ENCODE measurements around the gene TTC24.
A peak's percentile ranks its signal among the peaks of the same experiment; 100 is the strongest.

TTC24 gene

GRCh38 chr1:156560585-156561163 is 18.8 kb upstream of the TTC24 start:
- CTCF ChIA-PET = no interaction called here
- no peaks in the 10 kb centered on the region for H3K4me1 Mint-ChIP-seq
- no peak overlapping the region for H3K4me3 Mint-ChIP-seq
- H3K9me3 Mint-ChIP-seq = no peaks in the 10 kb centered on the region
- peaks cover 27% of the 10 kb centered on the region for H3K36me3 Mint-ChIP-seq
- H3K27me3 Mint-ChIP-seq = no peaks in the 10 kb centered on the region
- DNase-seq = no peak
- H3K27ac Mint-ChIP-seq = no peak overlapping the region

GRCh38 chr1:156565519-156565918 is 14.0 kb upstream of the TTC24 start:
- Mint-ChIP-seq H3K4me1 (no peaks in the 10 kb centered on the region), H3K27me3 (no peaks in the 10 kb centered on the region), H3K36me3 (peaks cover 36% of the 10 kb centered on the region), H3K4me3 (no peak overlapping the region), H3K27ac (no peak overlapping the region), H3K9me3 (no peaks in the 10 kb centered on the region)
- CTCF ChIA-PET = interaction anchor here (1.3 kb wide), 1 partner anchor 124 kb away, joined by 3 read pairs; no protein-coding TSS in a partner anchor
- DNase-seq = no peak

GRCh38 chr1:156566436-156566835 is 13.1 kb upstream of the TTC24 start:
- Mint-ChIP-seq H3K4me3 (no peak overlapping the region), H3K27me3 (no peaks in the 10 kb centered on the region), H3K36me3 (peaks cover 36% of the 10 kb centered on the region), H3K27ac (no peak overlapping the region), H3K4me1 (peaks cover 9% of the 10 kb centered on the region), H3K9me3 (no peaks in the 10 kb centered on the region)
- DNase-seq = no peak
- CTCF ChIA-PET = interaction anchor here (1.3 kb wide), 1 partner anchor 123 kb away, joined by 3 read pairs; no protein-coding TSS in a partner anchor

GRCh38 chr1:156571261-156571852 is 8.2 kb upstream of the TTC24 start:
- Mint-ChIP-seq H3K36me3 (peaks cover 19% of the 10 kb centered on the region), H3K4me3 (peak overlapping the region; percentile 86), H3K4me1 (peaks cover 24% of the 10 kb centered on the region), H3K27ac (no peak overlapping the region), H3K27me3 (peaks cover 39% of the 10 kb centered on the region), H3K9me3 (no peaks in the 10 kb centered on the region)
- DNase-seq = no peak
- CTCF ChIA-PET = interaction anchor here (0.6 to 2.2 kb wide), 5 partner anchors 10 to 114 kb away, joined by 3 to 8 read pairs (median 4); no protein-coding TSS in a partner anchor

- H3K27ac Mint-ChIP-seq = peak within 1 kb of the TSS; percentile 51
- no peaks in the 10 kb centered on the region for H3K9me3 Mint-ChIP-seq
- H3K4me3 Mint-ChIP-seq = peak within 1 kb of the TSS; percentile 86
- peaks cover 39% of the 10 kb centered on the region for H3K27me3 Mint-ChIP-seq
- peak; percentile 91 for DNase-seq
- CTCF ChIA-PET = interaction anchor here (0.6 to 2.2 kb wide), 6 partner anchors 9 to 115 kb away, joined by 3 to 8 read pairs (median 4); no protein-coding TSS in a partner anchor
- H3K4me1 Mint-ChIP-seq = peaks cover 24% of the 10 kb centered on the region
- peaks cover 16% of the 10 kb centered on the region for H3K36me3 Mint-ChIP-seq
Measured at GRCh38 chr1:156571919-156572662, 7.4 kb upstream of the TTC24 start, which contains the start of gene IQGAP3. TSS of gene IQGAP3 (minus strand) at chr1:156572565. CDS start at chr1:156572529, 36 bp downstream.

- Mint-ChIP-seq H3K27ac (no peak overlapping the region), H3K4me3 (peak overlapping the region; percentile 86), H3K27me3 (peaks cover 39% of the 10 kb centered on the region), H3K9me3 (no peaks in the 10 kb centered on the region), H3K36me3 (peaks cover 12% of the 10 kb centered on the region), H3K4me1 (peaks cover 24% of the 10 kb centered on the region)
- DNase-seq = no peak
- CTCF ChIA-PET = interaction anchor here (1.0 to 2.2 kb wide), 2 partner anchors 10 to 92 kb away, joined by 3 to 8 read pairs; no protein-coding TSS in a partner anchor
Measured at GRCh38 chr1:156572663-156573018, 6.9 kb upstream of the TTC24 start.

GRCh38 chr1:156574039-156574633 is 5.4 kb upstream of the TTC24 start:
- peaks cover 24% of the 10 kb centered on the region for H3K4me1 Mint-ChIP-seq
- DNase-seq = no peak
- peaks cover 39% of the 10 kb centered on the region for H3K27me3 Mint-ChIP-seq
- no peaks in the 10 kb centered on the region for H3K9me3 Mint-ChIP-seq
- H3K27ac Mint-ChIP-seq = no peak overlapping the region
- H3K36me3 Mint-ChIP-seq = peaks cover 8% of the 10 kb centered on the region
- CTCF ChIA-PET = interaction anchor here (1.2 to 1.6 kb wide), 2 partner anchors 94 to 189 kb away, joined by 4 to 6 read pairs; no protein-coding TSS in a partner anchor
- H3K4me3 Mint-ChIP-seq = no peak overlapping the region

- H3K36me3 Mint-ChIP-seq = no peaks in the 10 kb centered on the region
- H3K27ac Mint-ChIP-seq = no peak overlapping the region
- CTCF ChIA-PET = interaction anchor here (0.7 kb wide), 1 partner anchor 87 kb away, joined by 3 read pairs; no protein-coding TSS in a partner anchor
- H3K27me3 Mint-ChIP-seq = peaks cover 36% of the 10 kb centered on the region
- no peaks in the 10 kb centered on the region for H3K9me3 Mint-ChIP-seq
- no peak for DNase-seq
- peaks cover 14% of the 10 kb centered on the region for H3K4me1 Mint-ChIP-seq
- H3K4me3 Mint-ChIP-seq = no peak overlapping the region
Measured at GRCh38 chr1:156577550-156577949, 2.0 kb upstream of the TTC24 start.

- CTCF ChIA-PET = no interaction called here
Measured at GRCh38 chr1:156578055-156578454, 1.5 kb upstream of the TTC24 start.

GRCh38 chr1:156581661-156582387 is 2.3 kb downstream of the TTC24 start:
- Mint-ChIP-seq H3K9me3 (no peaks in the 10 kb centered on the region), H3K4me3 (peak overlapping the region; percentile 73), H3K27me3 (peaks cover 6% of the 10 kb centered on the region), H3K4me1 (peaks cover 30% of the 10 kb centered on the region), H3K27ac (peak overlapping the region; percentile 90), H3K36me3 (no peaks in the 10 kb centered on the region)
- CTCF ChIA-PET = interaction anchor here (0.7 to 5.7 kb wide), 20 partner anchors 10 to 196 kb away, joined by 3 to 44 read pairs (median 4); partner anchors contain the start of genes CRABP2 and NAXE
- DNase-seq = peak; percentile 42

More at GRCh38 chr1:156578055-156578454, 1.5 kb upstream of the TTC24 start:
- no peak overlapping the region for H3K27ac Mint-ChIP-seq
- H3K9me3 Mint-ChIP-seq = no peaks in the 10 kb centered on the region
- H3K36me3 Mint-ChIP-seq = no peaks in the 10 kb centered on the region
- peaks cover 31% of the 10 kb centered on the region for H3K27me3 Mint-ChIP-seq
- no peak for DNase-seq
- no peak overlapping the region for H3K4me3 Mint-ChIP-seq
- peaks cover 14% of the 10 kb centered on the region for H3K4me1 Mint-ChIP-seq

GRCh38 chr1:156582388-156583017 is 3.0 kb downstream of the TTC24 start:
- Mint-ChIP-seq H3K4me3 (peak overlapping the region; percentile 73), H3K9me3 (no peaks in the 10 kb centered on the region), H3K4me1 (peaks cover 33% of the 10 kb centered on the region), H3K27me3 (peaks cover 6% of the 10 kb centered on the region), H3K27ac (peak overlapping the region; percentile 90), H3K36me3 (no peaks in the 10 kb centered on the region)
- no peak for DNase-seq
- CTCF ChIA-PET = interaction anchor here (0.7 to 5.7 kb wide), 16 partner anchors 9 to 197 kb away, joined by 3 to 44 read pairs (median 4); partner anchors contain the start of gene NAXE

GRCh38 chr1:156583821-156584622 is 4.5 kb downstream of the TTC24 start:
- Mint-ChIP-seq H3K36me3 (no peaks in the 10 kb centered on the region), H3K9me3 (no peaks in the 10 kb centered on the region), H3K4me3 (no peak overlapping the region), H3K27ac (no peak overlapping the region), H3K4me1 (peaks cover 33% of the 10 kb centered on the region), H3K27me3 (peaks cover 9% of the 10 kb centered on the region)
- CTCF ChIA-PET = interaction anchor here (5.7 kb wide), 1 partner anchor 24 kb away, joined by 44 read pairs; no protein-coding TSS in a partner anchor
- DNase-seq = peak; percentile 86

All from activated naive CD4-positive, alpha-beta T cell treated with anti-CD3 and anti-CD28 coated beads, Interleukin-2, amount 10 ng/mL, durations not matched to agents 7 days and 5 days (primary cell).